Activated CD4-positive, alpha-beta T cell treated with anti-CD3 and anti-CD28 coated beads, Interleukin-2, Interleukin-4, amounts not matched to agents 100 ng/mL and 50 ng/mL, durations not matched to agents 16 hours and 8 hours (primary cell): Measurements from ENCODE around the gene ZFHX3.
"Not testable (repeated sequence)": the region's sequence is repeated elsewhere in the genome, so short reads cannot be mapped to it uniquely, and the experiment has no call there.

Experiments used
- DNase-seq: peaks from one replicate; pipeline ENCODE4 v3.0.0-alpha.2; 2020; ENCODE audit warnings: low spot score

ZFHX3 gene

GRCh38 chr16:72996291-72997062 is 51.5 kb downstream of the ZFHX3 start:
- no peak for DNase-seq

GRCh38 chr16:72995882-72996270 is 52.1 kb downstream of the ZFHX3 start:
- DNase-seq, result not testable (repeated sequence)

GRCh38 chr16:72995151-72995881 is 52.6 kb downstream of the ZFHX3 start:
- no peak for DNase-seq

GRCh38 chr16:72992142-72992601 is 55.8 kb downstream of the ZFHX3 start:
- DNase-seq, result no peak

- no peak for DNase-seq
Observed at GRCh38 chr16:72991644-72992043, 56.3 kb downstream of the ZFHX3 start.

- no peak for DNase-seq
Observed at GRCh38 chr16:72991211-72991610, 56.7 kb downstream of the ZFHX3 start.

- no peak for DNase-seq
Observed at GRCh38 chr16:72990571-72990970, 57.4 kb downstream of the ZFHX3 start.

- no peak for DNase-seq
Observed at GRCh38 chr16:72989579-72990551, 58.1 kb downstream of the ZFHX3 start.

GRCh38 chr16:72989203-72989578 is 58.7 kb downstream of the ZFHX3 start:
- DNase-seq, result not testable (repeated sequence)

GRCh38 chr16:72988569-72988968 is 59.4 kb downstream of the ZFHX3 start:
- DNase-seq, result no peak

GRCh38 chr16:72987480-72987901 is 60.4 kb downstream of the ZFHX3 start:
- no peak for DNase-seq

- no peak for DNase-seq
Observed at GRCh38 chr16:72985995-72986394, 61.9 kb downstream of the ZFHX3 start.

- no peak for DNase-seq
Observed at GRCh38 chr16:72985148-72985941, 62.6 kb downstream of the ZFHX3 start.

GRCh38 chr16:72983728-72984350 is 64.1 kb downstream of the ZFHX3 start:
- DNase-seq, result no peak

GRCh38 chr16:72983241-72983640 is 64.7 kb downstream of the ZFHX3 start:
- DNase-seq, result no peak

GRCh38 chr16:72979974-72980373 is 68.0 kb downstream of the ZFHX3 start:
- DNase-seq, result no peak

GRCh38 chr16:72978212-72978611 is 69.7 kb downstream of the ZFHX3 start:
- no peak for DNase-seq

- DNase-seq, result no peak
Observed at GRCh38 chr16:72977127-72977526, 70.8 kb downstream of the ZFHX3 start.

GRCh38 chr16:72976438-72977064 is 71.4 kb downstream of the ZFHX3 start:
- no peak for DNase-seq

GRCh38 chr16:72975809-72976437 is 72.0 kb downstream of the ZFHX3 start:
- DNase-seq, result no peak
